ENCODE data around the gene LAMB1. TPM values are rescaled to one million over a fixed set of nuclear protein-coding genes. Genes with fewer than 3 reads are reported as not detected.

LAMB1 gene
- total RNA-seq, 1 experiment from 2014 or later, result 101 TPM

GRCh38 chr7:108007762-108008161, 4.8 kb upstream of the LAMB1 start:
- Mint-ChIP-seq H3K4me1 (peaks cover 20% of the 10 kb centered on the region), H3K9me3 (no peaks in the 10 kb centered on the region), H3K36me3 (no peaks in the 10 kb centered on the region), H3K4me3 (no peak overlapping the region), H3K27me3 (ENCODE audit: low read depth) (peaks cover 62% of the 10 kb centered on the region), H3K27ac (no peak overlapping the region)
- ATAC-seq (no peak), DNase-seq (ENCODE audit: low spot score) (no peak)
- ChIA-PET POLR2A (no interaction called here), CTCF (no interaction called here)
- no peak for TF ChIP-seq NFYB (CRISPR knock-in tag; conservative IDR thresholded peaks at IDR 0.05; ENCODE audit: low read depth)

GRCh38 chr7:108007261-108007660, 4.3 kb upstream of the LAMB1 start:
- TF ChIP-seq GABPB1 (CRISPR knock-in tag; IDR thresholded peaks at IDR 0.05) (0 out of 2 replicates have a peak, but pooled peaks have one; percentile 26), SP1 (CRISPR knock-in tag; conservative IDR thresholded peaks at IDR 0.05) (no peak)
- POLR2A ChIA-PET, result no interaction called here
- no peaks in the 10 kb centered on the region for H3K9me3 Mint-ChIP-seq
- no peak for ATAC-seq
- peaks cover 65% of the 10 kb centered on the region for H3K27me3 Mint-ChIP-seq (ENCODE audit: low read depth)
- peaks cover 18% of the 10 kb centered on the region for H3K4me1 Mint-ChIP-seq
- CTCF ChIA-PET, result no interaction called here
- no peaks in the 10 kb centered on the region for H3K36me3 Mint-ChIP-seq
- no peak overlapping the region for H3K4me3 Mint-ChIP-seq
- no peak for DNase-seq (ENCODE audit: low spot score)
- no peak overlapping the region for H3K27ac Mint-ChIP-seq

GRCh38 chr7:108004220-108005142, 1.5 kb upstream of the LAMB1 start:
- peaks cover 30% of the 10 kb centered on the region for H3K4me1 Mint-ChIP-seq
- H3K36me3 Mint-ChIP-seq, result no peaks in the 10 kb centered on the region; the same call in 1 of the 2 replicates
- POLR2A ChIA-PET, result interaction anchor here (0.6 to 1.0 kb wide), 2 partner anchors 33 to 41 kb away, joined by 4 to 5 read pairs; no protein-coding TSS in a partner anchor
- no peak overlapping the region for H3K27ac Mint-ChIP-seq
- DNase-seq (ENCODE audit: low spot score), result peak; percentile 29
- CTCF ChIA-PET, result interaction anchor here (0.9 to 5.8 kb wide), 5 partner anchors 10 to 141 kb away, joined by 3 to 37 read pairs (median 5); no protein-coding TSS in a partner anchor
- ATAC-seq, result peak; percentile 27
- no peaks in the 10 kb centered on the region for H3K9me3 Mint-ChIP-seq
- TF ChIP-seq NR2C2 (CRISPR knock-in tag; IDR thresholded peaks at IDR 0.05) (no peak), ZNF138 (CRISPR knock-in tag; conservative IDR thresholded peaks at IDR 0.05) (no peak), ZNF416 (CRISPR knock-in tag; IDR thresholded peaks at IDR 0.05) (no peak), ATF3 (CRISPR knock-in tag; conservative IDR thresholded peaks at IDR 0.05) (no peak), CREM (CRISPR knock-in tag; IDR thresholded peaks at IDR 0.05) (no peak), ZNF512 (CRISPR knock-in tag; IDR thresholded peaks at IDR 0.05; ENCODE audit: borderline replicate concordance) (no peak), NFATC4 (CRISPR knock-in tag; IDR thresholded peaks at IDR 0.05) (no peak), ARID4B (CRISPR knock-in tag; IDR thresholded peaks at IDR 0.05; ENCODE audit: borderline replicate concordance) (no peak), ZMAT4 (CRISPR knock-in tag; IDR thresholded peaks at IDR 0.05) (no peak)
- H3K4me3 Mint-ChIP-seq, result peak overlapping the region; percentile 90
- peaks cover 79% of the 10 kb centered on the region for H3K27me3 Mint-ChIP-seq (ENCODE audit: low read depth)
